ENCODE data around the gene ZBTB47. TPM values are rescaled to one million over a fixed set of nuclear protein-coding genes. Genes with fewer than 3 reads are reported as not detected.
A peak's percentile ranks its signal among the peaks of the same experiment; 100 is the strongest.

The ZBTB47 gene
- polyA plus RNA-seq (ENCODE audit: insufficient read length in 10 of 10), result 10 to 100 TPM; 26.3 to 37.7 (median 28.4) TPM
- long read RNA-seq, donor 1, partial matches to known transcripts, result 9 of 9 reads
- long read RNA-seq, donor 1, other reads (novel, unspliced or antisense), result 0 of 9 reads
- long read RNA-seq, donor 2, partial matches to known transcripts, result 0 of 5 reads
- long read RNA-seq, donor 2, other reads (novel, unspliced or antisense), result 5 of 5 reads
- long read RNA-seq, donor 3, result 0 reads
- long read RNA-seq, donor 4, partial matches to known transcripts, result 0 of 7 reads
- long read RNA-seq, donor 4, other reads (novel, unspliced or antisense), result 7 of 7 reads
- long read RNA-seq, donor 5, partial matches to known transcripts, result 7 of 31 reads
- long read RNA-seq, donor 5, other reads (novel, unspliced or antisense), result 24 of 31 reads
- long read RNA-seq, donor 6, partial matches to known transcripts, result 6 of 16 reads
- long read RNA-seq, donor 6, other reads (novel, unspliced or antisense), result 10 of 16 reads
- long read RNA-seq, donor 7, result 0 reads
- long read RNA-seq, donor 8, result 0 reads
- long read RNA-seq, donor 9, partial matches to known transcripts, result 0 of 5 reads
- long read RNA-seq, donor 9, other reads (novel, unspliced or antisense), result 5 of 5 reads

- peak in 1 of 3 donors; percentile 45 for DNase-seq
Observed at GRCh38 chr3:42653560-42654330, at the start of gene ZBTB47. TSS of gene ZBTB47 (plus strand) at chr3:42653697. CDS start at chr3:42658356, 4,659 bp downstream.

- no peak for DNase-seq
Observed at GRCh38 chr3:42605546-42606173, 47.8 kb upstream of the ZBTB47 start.

- peak in 2 of 3 donors; percentile 45 to 55 for DNase-seq
Observed at GRCh38 chr3:42608581-42608980, 44.9 kb upstream of the ZBTB47 start.

GRCh38 chr3:42610976-42611375, 42.5 kb upstream of the ZBTB47 start:
- DNase-seq, result no peak

- DNase-seq, result no peak
Observed at GRCh38 chr3:42612217-42612616, 41.3 kb upstream of the ZBTB47 start.

GRCh38 chr3:42612928-42613327, 40.6 kb upstream of the ZBTB47 start:
- no peak for DNase-seq

- no peak for DNase-seq
Observed at GRCh38 chr3:42613462-42613861, 40.0 kb upstream of the ZBTB47 start.

- no peak for DNase-seq
Observed at GRCh38 chr3:42631620-42632019, 21.9 kb upstream of the ZBTB47 start.

GRCh38 chr3:42632146-42632545, 21.4 kb upstream of the ZBTB47 start:
- no peak for DNase-seq

GRCh38 chr3:42633544-42633943, 20.0 kb upstream of the ZBTB47 start:
- DNase-seq, result no peak

GRCh38 chr3:42635111-42635510, 18.4 kb upstream of the ZBTB47 start:
- no peak for DNase-seq

- no peak for DNase-seq
Observed at GRCh38 chr3:42637001-42637400, 16.5 kb upstream of the ZBTB47 start.

GRCh38 chr3:42638339-42638842, 15.1 kb upstream of the ZBTB47 start:
- DNase-seq, result no peak

- DNase-seq, result no peak
Observed at GRCh38 chr3:42639192-42639591, 14.3 kb upstream of the ZBTB47 start.

- no peak for DNase-seq
Observed at GRCh38 chr3:42640129-42640528, 13.4 kb upstream of the ZBTB47 start.

- DNase-seq, result no peak
Observed at GRCh38 chr3:42640771-42641370, 12.6 kb upstream of the ZBTB47 start.

GRCh38 chr3:42647821-42648459, 5.6 kb upstream of the ZBTB47 start:
- DNase-seq, result no peak

- DNase-seq, result no peak
Observed at GRCh38 chr3:42649006-42649405, 4.5 kb upstream of the ZBTB47 start.

GRCh38 chr3:42649783-42650182, 3.7 kb upstream of the ZBTB47 start:
- no peak for DNase-seq

- no peak for DNase-seq
Observed at GRCh38 chr3:42651248-42652091, 2.0 kb upstream of the ZBTB47 start.
